HG03095 (cell line): ENCODE data around the gene PACS2.

ENCODE experiments used
- ATAC-seq: cut with Tn5 transposase; IDR thresholded peaks from one replicate; pipeline ENCODE4 v1.9.1; 2021; ENCODE audit warnings: moderate library complexity; ENCODE audit not compliant: unreplicated experiment

PACS2 gene

DNA sequence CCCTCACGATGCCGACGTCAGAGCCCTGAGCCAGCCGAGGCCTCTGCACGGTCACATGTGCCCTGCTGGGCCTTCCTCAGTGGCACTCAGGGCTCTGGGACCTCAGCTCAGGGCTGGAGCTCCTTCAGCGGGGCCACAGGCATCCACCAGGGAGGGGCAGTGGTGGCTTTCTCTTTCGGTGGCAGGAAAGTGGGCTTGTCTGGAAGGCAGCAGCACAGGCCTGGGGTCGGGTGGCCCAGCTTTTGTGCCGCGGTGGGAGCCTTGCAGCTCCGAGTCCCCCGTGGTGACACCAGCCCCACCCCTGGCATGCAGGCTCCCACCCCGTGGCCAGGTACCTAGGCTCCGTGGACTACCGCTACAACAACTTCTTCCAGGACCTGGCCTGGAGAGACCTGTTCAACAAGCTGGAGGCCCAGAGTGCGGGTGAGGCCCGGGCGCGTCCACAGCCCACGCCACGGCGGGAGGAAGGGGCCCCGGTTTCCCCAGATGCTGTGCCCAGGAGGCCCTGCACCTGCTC, 69.6 kb downstream of the PACS2 start:
- no peak for ATAC-seq

DNA sequence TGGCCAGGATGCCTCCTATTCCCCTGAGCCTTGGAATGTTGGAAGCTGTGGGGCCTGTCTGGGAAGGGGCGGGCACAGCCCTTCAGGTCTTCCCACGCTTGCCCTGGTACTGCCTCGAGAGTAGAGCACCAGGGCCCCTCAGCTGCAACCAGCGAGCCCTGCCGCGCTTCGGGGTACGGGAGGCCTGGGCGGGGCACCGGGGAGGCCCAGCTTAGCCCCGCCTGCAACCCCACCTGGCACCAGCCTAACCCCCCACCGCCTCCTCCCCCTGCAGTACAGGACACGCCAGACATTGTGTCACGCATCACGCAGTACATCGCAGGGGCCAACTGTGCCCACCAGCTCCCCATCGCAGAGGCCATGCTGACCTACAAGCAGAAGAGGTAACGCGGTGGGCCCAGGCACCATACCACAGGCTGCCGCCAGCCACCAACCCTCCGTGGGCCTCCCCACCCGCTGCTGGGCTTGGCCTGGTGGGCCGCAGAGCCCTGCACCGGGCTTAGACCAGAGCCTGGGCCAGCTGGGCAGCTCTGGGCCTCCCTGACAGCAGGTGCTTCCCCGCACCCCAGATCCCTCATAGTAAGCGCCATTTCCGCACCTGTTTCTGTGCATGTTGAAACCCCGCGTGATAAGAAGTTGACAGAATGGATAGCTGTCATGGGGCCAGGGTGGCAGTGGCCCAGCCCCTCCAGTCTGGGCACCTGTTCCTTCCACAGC, 70.2 kb downstream of the PACS2 start:
- ATAC-seq, result no peak

DNA sequence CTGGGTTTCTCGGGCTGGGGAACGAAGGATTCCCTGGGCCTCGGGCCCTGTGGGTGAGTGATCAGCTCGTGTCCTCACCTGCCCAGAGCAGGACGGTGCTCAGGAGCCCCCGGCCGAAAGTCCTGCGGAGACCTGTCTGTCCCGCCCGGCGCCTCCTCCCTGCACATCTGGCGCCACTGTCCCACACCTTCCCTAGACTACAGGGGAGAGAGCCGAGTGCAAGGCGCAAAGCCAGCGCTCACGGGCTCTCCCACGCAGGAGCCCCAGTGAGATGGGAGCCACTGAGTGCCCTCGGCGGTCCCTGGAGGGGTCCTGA, 70.7 kb downstream of the PACS2 start:
- no peak for ATAC-seq

DNA sequence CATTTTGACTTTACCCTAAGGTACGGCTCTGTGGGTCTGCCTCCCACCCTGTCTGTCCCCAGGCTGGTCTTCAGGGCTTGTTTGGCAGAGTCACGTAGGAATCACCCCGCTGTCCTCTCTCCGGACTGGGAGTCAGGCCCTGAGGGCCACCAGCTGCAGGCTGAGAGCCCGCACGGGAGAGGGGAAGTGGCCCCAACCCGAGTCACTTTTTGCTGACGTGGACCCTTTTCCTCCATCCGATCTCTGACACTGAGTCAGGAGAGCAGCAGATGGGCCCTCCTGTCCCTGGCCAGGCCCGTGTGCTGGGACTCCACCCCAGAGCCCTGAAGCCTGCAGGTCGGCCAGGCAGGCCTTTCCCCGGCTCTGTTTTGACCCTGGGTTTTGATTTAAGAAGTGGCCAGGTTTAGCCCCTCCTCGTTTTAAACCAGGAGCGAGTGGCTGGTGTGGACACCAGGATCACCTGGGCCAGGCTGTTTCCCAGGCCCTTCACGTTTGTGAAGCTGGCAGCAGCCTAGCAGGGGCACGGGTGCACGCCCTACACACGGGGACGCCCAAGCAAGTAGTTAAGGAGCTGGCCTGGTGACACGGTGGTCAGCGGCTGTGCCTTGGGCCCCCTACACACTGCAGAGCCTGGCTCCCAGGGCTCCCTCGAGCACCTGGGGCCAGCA, 71.3 kb downstream of the PACS2 start:
- ATAC-seq, result no peak

DNA sequence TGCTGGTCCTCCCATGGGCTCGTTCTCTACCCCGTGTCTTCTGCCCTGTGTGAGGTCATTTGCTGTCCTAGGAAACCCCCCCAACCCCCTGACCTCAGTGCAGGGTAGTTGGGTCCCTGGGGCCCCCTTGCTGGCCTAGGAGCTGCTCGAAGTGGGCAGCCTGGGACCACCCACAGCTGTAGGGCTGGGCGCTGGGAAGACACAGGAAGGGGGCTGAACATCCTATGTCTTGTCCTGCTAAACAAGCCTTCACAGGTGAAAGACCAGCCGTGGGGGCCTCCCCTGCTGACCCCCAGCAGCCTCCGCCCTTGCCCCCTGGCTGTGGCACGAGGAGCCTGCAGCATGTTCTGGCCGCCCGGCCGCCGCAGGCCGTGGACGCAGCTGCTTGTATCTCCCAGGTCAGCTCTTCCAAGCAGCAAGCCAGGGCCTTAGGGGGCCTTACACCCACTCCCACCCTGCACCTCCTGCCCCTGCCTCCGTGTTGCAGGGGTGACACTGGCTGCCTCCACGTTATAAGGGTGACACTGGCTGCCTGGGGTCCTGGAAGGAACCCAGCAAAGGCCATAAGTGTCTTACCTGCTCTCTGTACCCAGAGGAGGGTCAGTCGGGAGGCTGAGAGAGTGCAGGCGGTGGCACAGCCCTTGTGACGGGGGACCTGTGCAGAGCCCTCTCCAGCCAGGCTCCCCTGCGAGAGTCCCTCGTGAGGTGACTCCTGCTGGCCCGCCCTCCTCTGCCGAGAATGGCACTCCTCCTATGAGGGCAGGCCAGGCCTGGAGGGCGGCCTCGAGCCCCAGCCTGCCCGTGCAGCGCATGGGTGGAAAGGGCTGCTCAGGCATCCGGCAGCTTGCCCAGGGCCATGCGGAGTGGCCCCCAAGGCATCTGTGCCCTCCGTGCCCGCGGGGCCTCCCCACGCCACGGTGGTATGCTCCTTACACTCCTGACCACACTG, 72.3 kb downstream of the PACS2 start:
- ATAC-seq, result no peak

DNA sequence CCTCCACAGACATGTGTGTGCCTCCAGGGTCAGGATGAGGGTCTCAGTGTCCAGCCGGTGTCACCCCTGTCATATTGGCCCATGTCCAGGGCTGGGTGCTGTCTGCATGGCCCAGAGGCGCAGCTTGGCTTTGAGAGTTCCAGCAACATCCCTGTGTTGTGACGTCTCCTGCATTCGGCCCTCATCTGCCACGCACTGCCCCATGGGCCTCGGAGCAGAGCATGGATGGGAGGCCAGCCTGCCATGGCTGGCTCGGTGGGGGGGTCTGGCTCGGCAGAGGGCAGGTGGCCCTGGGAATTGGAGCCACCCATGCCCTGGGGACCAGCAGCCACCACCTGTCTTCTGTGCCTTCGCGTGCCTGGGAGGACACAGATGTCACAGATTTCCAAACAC, 73.0 kb downstream of the PACS2 start:
- no peak for ATAC-seq

DNA sequence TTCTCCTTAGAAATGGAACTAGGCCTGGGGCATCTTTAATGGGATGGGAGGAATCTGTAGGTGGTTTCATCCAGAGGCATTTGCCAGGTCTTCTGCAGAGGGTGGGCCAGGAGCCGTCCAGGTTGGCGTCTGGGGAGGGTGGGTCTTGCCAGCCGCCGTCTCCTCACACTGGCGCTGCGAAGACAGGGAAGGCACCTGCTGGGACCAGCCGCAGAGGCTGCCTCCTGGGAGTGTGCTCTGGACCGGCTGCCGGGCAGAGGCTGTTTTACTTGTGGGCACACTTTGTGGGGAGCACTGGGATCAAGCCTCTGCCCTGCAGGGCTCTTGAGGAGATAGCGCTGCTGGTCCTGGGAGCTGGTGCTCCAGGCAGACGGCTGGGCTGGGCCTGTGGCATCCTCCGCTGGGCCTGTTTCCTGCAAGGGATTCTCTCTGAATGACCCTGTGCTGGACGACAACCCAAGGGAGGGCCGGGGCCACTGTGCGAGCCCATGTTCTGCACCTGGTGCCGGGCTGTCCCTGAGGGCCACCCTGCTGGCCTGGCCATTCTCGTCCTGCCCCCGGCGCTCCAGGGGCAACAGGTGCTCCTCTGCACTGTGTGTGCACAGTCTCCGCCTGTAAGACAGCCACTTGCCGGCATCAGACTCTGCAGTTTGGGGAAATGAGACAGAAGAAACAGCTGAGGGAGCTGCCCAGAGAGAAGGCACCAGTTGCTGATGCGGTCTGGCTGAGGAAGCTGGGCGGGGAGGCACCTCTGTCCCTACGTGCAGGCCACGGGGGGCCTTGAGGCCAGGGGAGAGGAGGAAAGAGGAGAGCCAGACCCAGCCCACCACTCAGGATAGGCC, 73.8 kb downstream of the PACS2 start:
- no peak for ATAC-seq

DNA sequence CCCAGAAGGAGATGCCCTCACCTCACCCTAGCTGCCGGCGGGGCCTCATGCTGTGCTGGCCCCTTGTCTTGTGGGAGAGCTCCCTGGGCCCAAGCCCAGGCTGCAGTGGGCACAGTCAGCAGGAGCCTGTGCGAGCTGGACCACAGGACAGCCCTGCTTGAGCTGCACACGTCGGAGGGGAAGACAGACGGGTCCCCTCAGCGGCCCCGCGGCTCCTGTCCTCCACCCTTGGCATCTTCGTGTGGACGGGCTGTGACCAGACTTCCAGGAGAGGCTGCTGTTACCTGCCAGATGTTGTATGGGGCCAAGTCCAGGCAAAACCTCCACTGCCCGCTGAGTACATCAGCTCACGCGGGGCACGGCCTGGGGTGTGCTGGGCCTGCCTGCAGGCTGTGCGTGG, 74.4 kb downstream of the PACS2 start:
- no peak for ATAC-seq

DNA sequence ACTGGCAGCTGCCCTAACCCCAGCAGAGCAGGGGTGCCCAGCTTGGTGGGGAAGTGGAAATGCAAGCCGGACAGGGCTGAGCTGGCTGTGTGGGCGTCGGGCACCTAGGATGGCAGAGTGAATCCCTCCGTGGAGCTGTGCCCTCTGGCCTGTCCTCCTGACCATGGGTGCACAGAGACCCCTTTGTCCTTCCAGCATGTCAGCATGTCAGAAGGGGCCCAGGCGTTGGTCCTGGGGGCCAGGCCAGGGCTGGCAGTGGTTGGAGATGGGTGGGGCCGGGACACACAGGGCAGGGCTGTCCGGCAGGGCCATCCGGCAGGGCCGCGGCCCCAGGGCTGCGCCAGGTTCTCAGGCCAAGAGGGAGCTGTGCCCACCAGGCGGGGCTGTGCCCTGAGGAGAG, 75.0 kb downstream of the PACS2 start:
- ATAC-seq, result no peak

DNA sequence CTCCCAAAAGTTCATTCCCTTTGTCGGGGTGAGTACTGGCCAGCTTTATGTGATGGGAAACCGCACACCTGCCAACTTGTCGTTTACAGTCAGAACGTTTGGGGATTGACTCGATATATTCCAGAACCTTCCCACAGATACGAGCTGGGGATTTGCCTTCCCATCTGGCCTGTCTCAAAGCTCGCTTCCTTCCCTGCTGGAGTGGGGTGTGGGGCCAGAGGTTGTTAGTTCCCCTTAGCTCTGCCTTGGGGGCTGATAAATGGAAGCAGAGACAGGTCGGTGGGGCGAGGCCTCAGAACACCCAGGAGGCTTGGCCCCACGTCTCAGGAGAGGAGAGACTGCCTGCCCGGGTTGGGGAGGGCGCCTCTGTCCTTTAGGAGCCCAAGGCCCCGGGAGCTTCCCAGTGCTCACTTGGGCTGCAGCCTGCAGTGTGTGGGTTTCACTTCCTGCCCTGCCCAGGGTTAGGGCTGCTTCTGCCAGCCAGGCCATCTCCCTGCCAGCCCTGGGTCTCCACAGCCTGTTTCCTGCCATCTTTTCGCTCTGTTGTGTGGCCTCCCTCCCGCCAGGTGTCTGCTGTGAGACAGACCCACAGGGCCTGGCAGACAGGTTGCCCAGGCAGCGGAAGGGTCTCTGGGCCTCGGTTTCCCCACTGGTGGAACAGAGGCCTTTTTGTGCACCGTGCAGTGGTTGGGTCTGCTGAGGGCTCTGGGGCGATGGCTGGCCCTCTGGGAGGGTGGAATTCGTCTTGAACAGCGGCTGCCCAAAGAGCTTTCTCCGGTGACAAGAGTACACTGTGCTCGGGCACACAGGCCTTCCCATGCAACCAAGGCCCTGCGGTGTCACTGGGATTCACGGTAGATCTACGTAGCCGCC, 75.7 kb downstream of the PACS2 start:
- no peak for ATAC-seq

DNA sequence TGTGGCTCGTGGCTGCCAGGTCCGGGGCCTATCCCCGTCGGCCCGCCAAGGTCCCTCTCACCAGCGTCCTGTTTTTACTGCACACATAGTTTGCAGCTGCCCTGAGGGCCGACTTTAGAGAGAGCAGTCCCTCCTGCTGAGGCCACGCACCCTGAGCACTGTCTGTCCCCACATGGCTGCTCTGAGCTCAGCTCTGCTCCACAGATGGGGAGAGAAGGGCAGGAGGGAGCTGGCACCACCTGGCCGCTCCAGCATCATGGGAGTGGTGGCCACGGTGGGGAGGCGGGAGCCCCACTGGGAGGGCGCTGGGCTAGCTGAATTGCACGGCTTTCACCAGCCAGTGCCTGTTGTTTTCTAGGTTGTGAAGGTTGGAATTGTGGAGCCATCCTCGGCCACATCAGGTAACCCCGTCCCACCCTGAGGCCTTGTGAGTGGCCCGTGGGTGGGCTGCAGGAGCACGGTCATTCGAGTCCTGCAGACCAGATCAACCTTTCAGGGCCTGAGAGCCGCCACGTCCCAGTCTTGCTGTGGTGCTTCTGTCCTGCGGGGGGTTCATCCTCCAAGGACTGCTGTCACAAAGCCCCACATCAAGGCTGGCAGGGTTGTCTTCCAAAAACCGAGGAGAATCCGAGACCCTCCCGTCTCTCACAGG, 76.4 kb downstream of the PACS2 start:
- ATAC-seq, result no peak

DNA sequence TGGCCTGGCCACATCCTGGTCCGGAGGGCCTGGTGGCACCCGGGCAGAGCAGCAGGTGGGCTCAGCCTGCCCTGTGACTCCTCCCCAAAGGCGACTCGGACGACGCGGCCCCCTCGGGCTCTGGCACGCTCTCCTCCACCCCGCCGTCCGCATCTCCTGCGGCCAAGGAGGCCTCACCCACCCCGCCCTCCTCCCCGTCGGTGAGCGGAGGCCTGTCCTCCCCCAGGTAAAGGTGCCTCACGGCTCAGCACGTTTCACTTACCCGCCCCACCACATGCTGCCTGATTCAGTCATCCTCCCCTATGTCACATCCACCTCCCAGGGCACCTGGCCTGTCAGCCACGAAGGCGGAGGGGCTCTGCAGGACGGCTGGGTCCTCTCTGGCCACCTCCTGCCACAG, 77.0 kb downstream of the PACS2 start:
- ATAC-seq, result no peak

DNA sequence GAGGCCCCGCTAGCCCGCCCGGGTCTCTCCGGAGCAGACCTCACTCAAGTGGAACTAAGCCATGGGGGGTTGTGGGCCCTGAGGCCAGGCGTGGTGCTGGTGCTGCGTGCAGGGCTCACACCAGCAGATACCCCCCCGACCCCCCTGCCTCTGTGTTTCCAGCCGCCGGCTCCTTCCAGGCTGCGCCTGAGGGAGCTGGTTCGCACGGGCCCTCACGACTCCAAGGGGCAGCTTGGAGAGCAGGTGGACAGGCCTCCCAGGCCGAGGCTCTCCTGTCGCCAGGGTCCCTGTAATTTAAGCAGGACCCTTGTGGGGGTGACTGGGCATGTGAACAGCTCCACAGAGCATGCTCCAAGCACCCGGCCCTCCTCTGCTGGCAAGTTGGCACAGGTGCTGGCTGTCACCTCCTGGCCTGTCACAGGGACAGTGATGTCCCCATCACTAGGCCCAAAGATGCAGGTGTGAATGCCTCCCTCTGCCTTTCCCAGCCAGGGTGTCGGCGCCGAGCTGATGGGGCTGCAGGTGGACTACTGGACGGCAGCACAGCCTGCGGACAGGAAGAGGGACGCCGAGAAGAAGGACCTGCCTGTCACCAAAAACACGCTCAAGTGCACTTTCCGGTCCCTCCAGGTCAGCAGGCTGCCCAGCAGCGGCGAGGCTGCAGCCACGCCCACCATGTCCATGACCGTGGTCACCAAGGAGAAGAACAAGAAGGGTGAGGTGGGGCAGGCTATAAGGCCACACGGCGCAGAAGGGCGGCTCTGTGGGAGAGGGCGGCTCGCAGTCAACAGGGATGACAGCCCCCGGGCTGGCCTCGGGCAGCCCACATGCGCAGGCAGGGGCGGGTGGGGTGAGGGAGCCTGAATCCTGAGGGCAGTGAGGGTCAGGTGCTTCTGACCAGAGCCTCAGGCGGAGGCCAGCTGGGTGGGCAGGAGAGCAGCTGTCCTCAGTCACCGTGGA, 77.9 kb downstream of the PACS2 start:
- ATAC-seq, result no peak

DNA sequence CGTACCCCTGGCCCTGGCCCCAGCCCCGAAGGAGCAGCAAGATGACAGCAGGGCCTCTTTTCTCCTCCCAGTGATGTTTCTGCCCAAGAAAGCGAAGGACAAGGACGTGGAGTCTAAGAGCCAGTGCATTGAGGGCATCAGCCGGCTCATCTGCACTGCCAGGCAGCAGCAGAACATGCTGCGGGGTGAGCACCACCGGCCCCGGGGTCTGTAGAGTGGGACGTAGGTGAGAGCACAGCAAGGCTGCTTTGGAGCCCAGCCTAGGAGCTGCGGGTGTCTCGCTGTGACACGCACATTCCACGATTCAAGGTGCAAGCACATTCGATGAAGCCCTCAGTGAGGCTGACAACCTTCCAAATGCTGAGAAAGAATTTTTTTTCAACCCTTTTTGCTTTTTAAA, 78.6 kb downstream of the PACS2 start:
- ATAC-seq, result no peak

DNA sequence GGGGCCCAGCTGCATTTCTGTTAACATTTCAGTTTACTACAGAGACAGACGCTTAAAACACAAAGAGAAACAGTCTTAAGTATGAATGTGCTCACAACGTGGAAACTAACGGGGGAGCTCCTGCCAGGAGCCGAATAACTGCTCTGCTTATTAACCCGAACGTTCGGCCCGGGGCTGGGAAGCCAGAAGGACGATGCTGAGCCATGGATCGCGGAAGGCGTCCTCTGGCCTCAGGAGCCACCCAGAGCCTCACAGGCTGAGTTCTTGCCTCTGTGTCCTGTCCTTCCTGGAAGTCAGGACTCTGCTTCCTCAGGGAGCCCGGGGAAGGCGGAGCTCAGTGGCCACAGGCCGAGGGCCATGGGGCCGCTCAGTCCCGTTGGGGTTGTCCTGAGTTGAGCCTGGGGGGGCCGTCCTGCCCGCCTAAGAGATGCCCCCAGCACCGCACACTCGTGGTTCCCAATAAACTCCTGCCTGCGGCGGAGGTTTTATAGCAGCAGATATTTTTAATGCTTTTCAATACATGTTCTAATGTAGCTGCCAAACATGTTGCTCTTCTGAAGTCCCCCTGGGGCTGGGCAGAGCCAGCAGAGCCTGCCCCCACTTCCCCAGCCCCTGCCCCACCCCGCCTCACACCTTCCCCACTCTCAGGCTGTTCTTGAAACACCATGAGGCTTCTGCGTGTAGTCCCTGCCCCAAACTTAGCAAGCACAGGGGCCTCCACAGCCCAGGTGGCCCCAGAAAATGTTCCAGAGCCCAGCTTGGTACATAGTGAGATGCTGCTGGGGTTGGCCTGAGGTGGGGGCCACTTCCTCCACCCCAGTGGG, 80.4 kb downstream of the PACS2 start:
- no peak for ATAC-seq

DNA sequence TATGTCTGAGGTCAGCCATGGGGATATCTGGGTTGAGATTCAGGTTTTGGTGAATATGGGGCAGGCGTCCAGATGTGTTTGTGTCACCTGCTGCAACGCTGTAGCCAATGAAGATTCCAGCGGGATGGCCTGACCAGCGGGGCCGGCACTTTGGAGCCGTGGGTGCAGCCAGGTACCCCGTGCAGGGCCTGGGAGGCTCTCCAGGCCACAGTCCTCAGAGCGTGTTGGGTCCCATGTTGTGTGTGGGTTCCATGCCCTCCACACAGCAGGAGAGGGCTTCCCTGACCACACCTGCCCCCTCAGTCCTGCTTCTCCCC, 80.9 kb downstream of the PACS2 start:
- no peak for ATAC-seq

DNA sequence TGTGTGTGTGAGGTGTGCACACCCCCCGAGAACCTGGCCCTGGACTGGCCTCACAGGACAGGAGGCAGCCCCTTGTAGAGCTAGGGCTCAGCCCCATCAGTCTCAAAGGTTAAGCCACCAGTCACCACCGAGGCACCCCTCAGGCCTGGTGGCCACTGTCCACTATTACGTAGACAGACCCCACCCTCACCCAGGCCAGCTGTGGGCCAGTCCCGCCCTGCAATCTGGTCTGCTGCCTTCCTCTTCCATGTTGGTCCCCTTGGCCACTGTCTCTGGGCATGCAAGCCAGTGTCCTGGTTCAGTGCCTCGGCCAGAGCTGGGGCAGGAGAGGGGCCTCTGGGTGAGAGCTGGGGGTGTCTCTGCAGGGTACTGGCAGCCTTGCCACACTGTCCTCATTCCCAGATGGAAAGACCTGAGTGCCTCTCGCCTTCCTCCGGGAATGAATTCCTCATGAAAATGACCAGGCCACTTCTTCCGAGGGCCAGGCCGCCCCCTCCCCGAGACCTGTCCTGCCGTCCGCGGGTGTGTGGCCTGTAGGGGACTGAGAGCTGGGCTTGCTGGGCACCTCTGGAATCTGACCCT, 82.9 kb downstream of the PACS2 start:
- no peak for ATAC-seq
